ENCODE results near the gene TBC1D22A. TPM values are rescaled to one million over a fixed set of nuclear protein-coding genes. Genes with fewer than 3 reads are reported as not detected.

Gene TBC1D22A
- total RNA-seq, 1 donor = 17.7 TPM

- peak; percentile 92 for DNase-seq (ENCODE audit: insufficient read length, low spot score, missing footprints)
- no peak overlapping the region for H3K4me3 ChIP-seq (ENCODE audit: insufficient read depth, low read length)
- no peaks in the 10 kb centered on the region for H3K9me3 ChIP-seq (ENCODE audit: low read depth, low read length)
- no peak overlapping the region for H2AFZ ChIP-seq (ENCODE audit: low read length)
- no peak for TF ChIP-seq CTCF (IDR thresholded peaks at IDR 0.05; ENCODE audit: extremely low read depth, low read depth, low read length)
- no peak overlapping the region for H3K27ac ChIP-seq (ENCODE audit: low read depth, low read length)
- H3K4me2 ChIP-seq (ENCODE audit: insufficient read depth, low read length) = no peak overlapping the region
- H3K36me3 ChIP-seq (ENCODE audit: insufficient read depth, low read length) = no peaks in the 10 kb centered on the region
- no peaks in the 10 kb centered on the region for H4K20me1 ChIP-seq (ENCODE audit: insufficient read depth, low read length)
- H3K79me2 ChIP-seq (ENCODE audit: insufficient read depth, low read length) = peaks cover 3% of the 10 kb centered on the region
- H3K27me3 ChIP-seq (ENCODE audit: insufficient read depth, low read length) = no peaks in the 10 kb centered on the region
- no peaks in the 10 kb centered on the region for H3K4me1 ChIP-seq (ENCODE audit: insufficient read depth, low read length)
Observed at GRCh38 chr22:47065756-47066615, 303.5 kb downstream of the TBC1D22A start.

- H3K4me1 ChIP-seq (ENCODE audit: insufficient read depth, low read length) = no peaks in the 10 kb centered on the region
- H3K79me2 ChIP-seq (ENCODE audit: insufficient read depth, low read length) = peaks cover 6% of the 10 kb centered on the region
- H3K27ac ChIP-seq (ENCODE audit: low read depth, low read length) = no peak overlapping the region
- no peak overlapping the region for H3K4me2 ChIP-seq (ENCODE audit: insufficient read depth, low read length)
- DNase-seq (ENCODE audit: insufficient read length, low spot score, missing footprints) = peak; percentile 80
- H3K9me3 ChIP-seq (ENCODE audit: low read depth, low read length) = no peaks in the 10 kb centered on the region
- no peak overlapping the region for H3K4me3 ChIP-seq (ENCODE audit: insufficient read depth, low read length)
- no peaks in the 10 kb centered on the region for H4K20me1 ChIP-seq (ENCODE audit: insufficient read depth, low read length)
- no peak overlapping the region for H2AFZ ChIP-seq (ENCODE audit: low read length)
- TF ChIP-seq CTCF (IDR thresholded peaks at IDR 0.05; ENCODE audit: extremely low read depth, low read depth, low read length) = no peak
- H3K27me3 ChIP-seq (ENCODE audit: insufficient read depth, low read length) = no peaks in the 10 kb centered on the region
- no peaks in the 10 kb centered on the region for H3K36me3 ChIP-seq (ENCODE audit: insufficient read depth, low read length)
Observed at GRCh38 chr22:47066616-47066905, 304.1 kb downstream of the TBC1D22A start.

- no peaks in the 10 kb centered on the region for H3K9me3 ChIP-seq (ENCODE audit: low read depth, low read length)
- H2AFZ ChIP-seq (ENCODE audit: low read length) = no peak overlapping the region
- TF ChIP-seq CTCF (IDR thresholded peaks at IDR 0.05; ENCODE audit: extremely low read depth, low read depth, low read length) = no peak
- H3K4me3 ChIP-seq (ENCODE audit: insufficient read depth, low read length) = no peak overlapping the region
- H3K4me1 ChIP-seq (ENCODE audit: insufficient read depth, low read length) = no peaks in the 10 kb centered on the region
- DNase-seq (ENCODE audit: insufficient read length, low spot score, missing footprints) = peak; percentile 66
- no peak overlapping the region for H3K27ac ChIP-seq (ENCODE audit: low read depth, low read length)
- peaks cover 6% of the 10 kb centered on the region for H3K79me2 ChIP-seq (ENCODE audit: insufficient read depth, low read length)
- H3K27me3 ChIP-seq (ENCODE audit: insufficient read depth, low read length) = no peaks in the 10 kb centered on the region
- H3K4me2 ChIP-seq (ENCODE audit: insufficient read depth, low read length) = no peak overlapping the region
- H3K36me3 ChIP-seq (ENCODE audit: insufficient read depth, low read length) = no peaks in the 10 kb centered on the region
- peaks cover 3% of the 10 kb centered on the region for H4K20me1 ChIP-seq (ENCODE audit: insufficient read depth, low read length)
Observed at GRCh38 chr22:47067321-47067890, 305.0 kb downstream of the TBC1D22A start.

DNA sequence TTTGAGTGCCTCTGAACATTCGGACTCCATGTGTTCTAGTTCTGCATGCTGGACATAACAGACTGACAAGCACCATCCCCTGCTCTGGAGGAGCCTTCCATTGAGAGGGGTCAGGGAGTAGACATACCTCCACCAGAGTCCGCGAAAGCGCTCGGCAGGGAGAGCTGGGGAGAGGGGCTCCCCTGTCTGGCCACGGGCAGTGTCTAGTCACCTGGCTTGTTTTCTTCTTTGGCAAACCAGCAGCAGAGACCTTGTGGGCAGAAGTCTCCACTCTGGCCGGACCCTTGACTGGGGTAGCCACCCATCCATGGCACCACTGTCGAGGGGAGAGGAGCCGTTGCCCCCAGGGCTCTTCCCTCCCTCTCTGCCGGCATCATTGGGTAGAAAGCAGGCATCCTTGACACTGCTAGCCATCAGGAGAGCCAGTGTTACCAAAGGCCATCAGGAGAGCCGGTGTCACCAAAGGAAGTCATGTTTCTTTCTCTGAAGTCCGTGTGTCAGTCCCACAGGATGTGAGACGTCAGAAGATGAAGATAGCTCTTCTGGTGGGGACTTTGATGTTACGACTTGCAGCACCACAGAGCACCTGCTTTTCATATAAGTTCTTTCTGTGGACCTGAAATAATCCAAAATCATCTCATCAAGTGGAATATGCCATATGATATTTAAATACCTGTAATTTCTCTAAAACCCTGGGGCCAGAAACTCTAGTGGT lies 305.6 kb downstream of the TBC1D22A start:
- no peaks in the 10 kb centered on the region for H3K27me3 ChIP-seq (ENCODE audit: insufficient read depth, low read length)
- no peak overlapping the region for H3K4me2 ChIP-seq (ENCODE audit: insufficient read depth, low read length)
- no peaks in the 10 kb centered on the region for H3K36me3 ChIP-seq (ENCODE audit: insufficient read depth, low read length)
- H3K9me3 ChIP-seq (ENCODE audit: low read depth, low read length) = no peaks in the 10 kb centered on the region
- peaks cover 6% of the 10 kb centered on the region for H3K79me2 ChIP-seq (ENCODE audit: insufficient read depth, low read length)
- peaks cover 5% of the 10 kb centered on the region for H4K20me1 ChIP-seq (ENCODE audit: insufficient read depth, low read length)
- no peaks in the 10 kb centered on the region for H3K4me1 ChIP-seq (ENCODE audit: insufficient read depth, low read length)
- DNase-seq (ENCODE audit: insufficient read length, low spot score, missing footprints) = peak; percentile 77
- H3K4me3 ChIP-seq (ENCODE audit: insufficient read depth, low read length) = no peak overlapping the region
- TF ChIP-seq CTCF (IDR thresholded peaks at IDR 0.05; ENCODE audit: extremely low read depth, low read depth, low read length) = no peak
- H2AFZ ChIP-seq (ENCODE audit: low read length) = no peak overlapping the region
- no peak overlapping the region for H3K27ac ChIP-seq (ENCODE audit: low read depth, low read length)

All from osteoblast (primary cell).